SK-N-MC (cell line): ENCODE results near the gene FAM124A.

Source experiments
- EZH2 ChIP-seq: fragments of 200-600 bp; sonication (generic); IDR thresholded peaks from one replicate; pipeline ENCODE4 v1.6.1; 2017; ENCODE audit warnings: antibody characterized with exemption
- FOXP2 ChIP-seq: optimal IDR thresholded peaks from 2 replicates; pipeline ENCODE3; 2011; ENCODE audit warnings: mild to moderate bottlenecking, moderate library complexity; ENCODE audit not compliant: insufficient read depth; ENCODE audit errors: extremely low read length, control extremely low read depth
- POLR2AphosphoS5 ChIP-seq: IDR thresholded peaks from 2 replicates; pipeline ENCODE4 v1.6.1; 2012; ENCODE audit warnings: mild to moderate bottlenecking, low read depth, low read length, borderline replicate concordance

DNA sequence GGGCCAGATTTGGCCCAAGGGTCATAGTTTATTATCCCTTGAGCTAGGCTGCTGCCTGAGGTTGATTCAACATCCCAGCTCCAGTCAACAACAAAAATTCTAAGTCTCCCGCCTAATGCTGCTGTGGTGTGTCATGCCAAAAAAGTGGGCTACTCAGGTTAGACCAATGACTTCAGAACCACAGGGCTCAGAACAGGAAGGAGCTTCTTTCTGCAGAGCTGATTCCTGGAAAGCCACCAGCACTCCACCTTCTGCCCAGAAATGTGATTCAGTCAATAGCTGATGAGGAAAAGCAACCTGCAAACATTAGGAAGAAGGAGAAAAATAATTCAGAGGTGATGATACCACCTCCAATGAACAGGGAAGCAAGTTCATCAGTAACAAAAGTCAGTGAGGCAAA is 61.2 kb downstream of the FAM124A start:
- TF ChIP-seq POLR2AphosphoS5 (no peak), EZH2 (no peak), FOXP2 (no peak)
